Body of pancreas (tissue), 4 donors: ENCODE results near the gene BDNF.

ENCODE experiments used
- POLR2A ChIP-seq, 3 donors: fragments of 450-650 bp; IDR thresholded peaks; one replicate each; pipeline ENCODE4 v1.6.1; 2016; ENCODE audit warnings: antibody characterized with exemption in 3 of 3, mild to moderate bottlenecking in 2 of 3
- TF ChIP-seq, protein P1 (sequence below), 7 experiments: fragments of 450-650 bp in 4 of 7; fragments of 200-600 bp in 3 of 7; sonication (generic) in 3 of 7; IDR thresholded peaks; one replicate each; pipeline ENCODE4 v1.5.1; 2016 to 2019; ENCODE audit warnings: antibody characterized with exemption in 7 of 7

DNA sequence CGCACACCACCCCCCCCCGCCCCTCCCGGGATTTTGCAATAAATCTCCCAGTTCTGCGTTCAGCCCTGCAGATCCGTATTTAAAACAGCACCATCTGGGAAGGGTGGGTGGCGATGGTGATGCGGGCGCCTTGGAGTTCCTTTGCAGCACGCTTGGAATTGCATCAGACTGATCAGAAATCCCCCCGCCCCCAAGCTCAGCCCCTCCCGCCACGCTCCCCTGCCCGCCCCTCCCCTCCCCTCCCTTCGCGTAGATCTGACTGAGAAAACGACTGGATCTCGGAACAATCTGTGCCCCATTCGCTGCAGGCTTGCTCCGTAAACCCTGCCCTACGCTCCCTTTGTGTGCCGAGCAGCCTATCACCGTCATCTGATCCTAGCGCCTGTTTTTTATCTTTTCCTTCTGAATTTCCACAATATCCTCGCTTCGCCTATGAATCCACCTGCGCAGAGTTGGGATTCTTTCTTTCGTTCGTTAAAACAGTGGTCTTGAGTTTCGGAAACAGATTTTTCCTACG lies 18.1 kb upstream of the BDNF start:
- TF ChIP-seq, protein P1, sequence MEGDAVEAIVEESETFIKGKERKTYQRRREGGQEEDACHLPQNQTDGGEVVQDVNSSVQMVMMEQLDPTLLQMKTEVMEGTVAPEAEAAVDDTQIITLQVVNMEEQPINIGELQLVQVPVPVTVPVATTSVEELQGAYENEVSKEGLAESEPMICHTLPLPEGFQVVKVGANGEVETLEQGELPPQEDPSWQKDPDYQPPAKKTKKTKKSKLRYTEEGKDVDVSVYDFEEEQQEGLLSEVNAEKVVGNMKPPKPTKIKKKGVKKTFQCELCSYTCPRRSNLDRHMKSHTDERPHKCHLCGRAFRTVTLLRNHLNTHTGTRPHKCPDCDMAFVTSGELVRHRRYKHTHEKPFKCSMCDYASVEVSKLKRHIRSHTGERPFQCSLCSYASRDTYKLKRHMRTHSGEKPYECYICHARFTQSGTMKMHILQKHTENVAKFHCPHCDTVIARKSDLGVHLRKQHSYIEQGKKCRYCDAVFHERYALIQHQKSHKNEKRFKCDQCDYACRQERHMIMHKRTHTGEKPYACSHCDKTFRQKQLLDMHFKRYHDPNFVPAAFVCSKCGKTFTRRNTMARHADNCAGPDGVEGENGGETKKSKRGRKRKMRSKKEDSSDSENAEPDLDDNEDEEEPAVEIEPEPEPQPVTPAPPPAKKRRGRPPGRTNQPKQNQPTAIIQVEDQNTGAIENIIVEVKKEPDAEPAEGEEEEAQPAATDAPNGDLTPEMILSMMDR (IDR thresholded peaks at IDR 0.05), result no peak
- no peak for TF ChIP-seq POLR2A (IDR thresholded peaks at IDR 0.05)
